Stimulated activated CD8-positive, alpha-beta memory T cell treated with anti-CD3 and anti-CD28 coated beads, Interleukin-15, amount 100 ng/mL, for 4 hours (primary cell): ENCODE results near the gene FGD1.

ENCODE experiments used
- DNase-seq, 2 donors: peaks; one replicate each; pipeline ENCODE4 v3.0.0-alpha.2; 2020; ENCODE audit warnings: low read depth in 2 of 2

The FGD1 gene

GRCh38 chrX:54473993-54474859 is 21.8 kb downstream of the FGD1 start:
- DNase-seq: no peak

- no peak for DNase-seq
Observed at GRCh38 chrX:54470054-54470760, 25.8 kb downstream of the FGD1 start.

- no peak for DNase-seq
Observed at GRCh38 chrX:54452920-54453319, 43.1 kb downstream of the FGD1 start.

DNA sequence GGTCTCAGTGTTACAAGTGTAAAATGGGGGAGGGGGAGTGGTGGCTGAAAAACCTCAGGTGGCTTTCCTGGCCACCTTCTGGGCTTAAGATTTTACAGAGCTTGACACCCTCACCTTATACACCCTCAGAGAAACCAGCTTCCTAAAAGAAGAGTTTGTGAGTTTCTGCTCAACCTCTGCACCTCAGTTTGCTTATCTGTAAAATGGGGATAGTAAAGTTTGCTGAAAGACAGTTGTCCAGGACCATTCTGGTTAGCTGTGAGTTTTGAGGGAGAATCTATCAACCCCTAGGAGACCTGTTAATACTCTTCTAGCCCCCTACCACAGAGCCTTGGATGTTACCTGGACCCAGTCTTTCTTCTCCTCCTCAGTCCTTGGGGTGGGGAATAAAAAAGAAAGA is 46.1 kb downstream of the FGD1 start:
- DNase-seq: no peak

- DNase-seq: no peak
Observed at GRCh38 chrX:54447461-54447860, 48.6 kb downstream of the FGD1 start.

- DNase-seq: no peak
Observed at GRCh38 chrX:54446084-54446483, 50.0 kb downstream of the FGD1 start.

DNA sequence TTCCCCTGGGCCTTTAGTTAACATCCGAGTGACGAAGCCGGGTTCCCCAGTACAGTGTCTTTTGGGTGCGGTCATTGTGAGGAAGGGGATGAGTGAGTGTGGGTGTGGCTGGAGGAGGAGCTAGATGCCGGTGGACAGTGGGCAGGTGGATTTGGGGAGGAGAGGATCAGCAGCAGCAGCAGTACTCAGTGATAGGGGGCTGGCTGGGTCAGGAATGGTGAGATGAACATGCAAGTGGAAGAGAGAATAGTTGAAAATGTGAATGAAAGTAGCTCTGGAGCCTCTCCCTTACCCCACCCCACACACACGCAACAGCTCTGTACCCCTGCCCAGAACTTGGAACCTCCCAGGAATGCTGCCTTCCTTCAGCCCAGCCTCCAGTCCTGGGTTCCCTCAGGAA is 51.3 kb downstream of the FGD1 start:
- DNase-seq: no peak

DNA sequence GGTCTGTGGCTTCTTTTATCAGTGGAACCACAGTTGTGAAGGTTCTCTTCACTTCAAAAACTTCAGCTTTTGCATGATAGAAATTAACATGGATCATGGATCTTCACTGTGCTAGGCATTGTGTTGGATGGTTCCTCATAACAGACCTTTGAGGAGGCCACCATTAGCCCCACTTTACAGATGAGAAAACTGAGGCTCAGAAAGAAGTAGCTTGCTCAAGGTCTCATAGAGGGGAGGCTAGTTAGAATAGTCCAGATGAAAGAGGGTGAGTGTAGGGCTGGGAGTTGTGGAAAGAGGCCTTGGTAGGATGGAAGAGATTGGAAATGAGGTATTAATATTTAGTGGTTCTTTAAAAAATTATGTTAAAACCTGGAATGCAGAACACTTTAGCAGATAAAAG is 53.2 kb downstream of the FGD1 start:
- no peak for DNase-seq

DNA sequence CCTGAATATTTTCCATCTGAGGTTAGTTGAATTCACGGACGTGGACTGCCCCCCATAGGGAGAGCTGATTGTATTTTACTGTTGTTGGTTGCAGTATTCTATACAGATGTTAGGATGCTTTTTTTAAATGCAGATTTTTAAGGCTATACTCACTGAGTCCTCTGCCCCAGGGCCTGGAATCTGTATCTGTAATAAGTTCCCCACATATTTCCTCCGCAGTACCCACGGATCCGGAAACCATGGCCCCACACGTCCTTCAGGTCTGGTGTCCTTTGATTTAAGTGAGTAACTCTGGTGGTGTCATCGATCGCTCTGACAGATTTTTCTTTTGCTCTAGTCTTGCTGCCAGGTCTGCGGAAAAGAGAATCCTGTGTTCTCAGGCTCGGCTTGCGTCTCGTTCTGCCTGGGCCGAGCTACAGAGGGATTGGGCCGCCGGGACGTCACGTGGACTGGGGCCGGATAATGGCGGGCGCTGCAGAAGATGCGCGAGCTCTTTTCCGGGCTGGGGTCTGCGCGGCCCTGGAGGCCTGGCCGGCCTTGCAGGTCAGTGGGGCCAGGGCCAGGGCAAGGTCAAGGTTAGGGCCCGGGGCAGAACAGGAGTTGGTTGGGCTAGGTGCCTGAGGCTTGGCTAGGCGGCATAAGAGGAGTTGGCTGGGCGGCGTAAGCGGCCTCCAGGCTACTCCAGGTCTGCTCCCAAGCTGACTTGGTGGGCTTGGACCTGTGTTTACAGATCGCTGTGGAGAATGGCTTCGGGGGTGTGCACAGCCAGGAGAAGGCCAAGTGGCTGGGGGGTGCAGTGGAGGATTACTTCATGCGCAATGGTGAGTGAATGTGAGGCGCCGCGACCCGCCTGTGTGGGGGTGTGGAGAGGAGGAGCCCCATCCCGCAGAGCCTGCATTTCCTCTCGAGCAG is 55.8 kb downstream of the FGD1 start, which contains the start of gene TSR2:
Gene TSR2, plus strand, starts transcription at position 445 of the 912 bp plus-strand sequence. Its CDS starts 18 bp downstream, at position 463.
- peak; percentile 50 to 64 for DNase-seq

DNA sequence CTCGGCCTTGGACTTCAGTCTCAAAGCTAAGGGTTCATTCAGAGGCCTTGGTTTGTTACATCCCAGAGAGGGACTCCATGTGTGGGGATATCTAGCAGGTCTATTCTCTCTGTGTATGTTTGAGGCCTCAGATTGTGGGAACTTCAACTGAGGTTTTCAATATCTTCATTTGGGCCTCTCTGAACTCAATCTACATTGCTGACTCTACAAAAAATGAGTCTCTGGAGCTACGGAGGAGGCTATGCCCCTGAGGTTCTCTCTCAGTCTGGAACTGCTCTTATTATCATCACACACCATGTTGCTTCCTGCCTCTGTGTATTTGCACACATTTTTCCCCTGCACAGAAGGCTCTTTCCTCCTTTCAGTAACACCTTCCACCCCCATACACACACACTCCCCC is 60.9 kb downstream of the FGD1 start:
- DNase-seq: no peak

GRCh38 chrX:54430519-54430918 is 65.5 kb downstream of the FGD1 start:
- DNase-seq: no peak

DNA sequence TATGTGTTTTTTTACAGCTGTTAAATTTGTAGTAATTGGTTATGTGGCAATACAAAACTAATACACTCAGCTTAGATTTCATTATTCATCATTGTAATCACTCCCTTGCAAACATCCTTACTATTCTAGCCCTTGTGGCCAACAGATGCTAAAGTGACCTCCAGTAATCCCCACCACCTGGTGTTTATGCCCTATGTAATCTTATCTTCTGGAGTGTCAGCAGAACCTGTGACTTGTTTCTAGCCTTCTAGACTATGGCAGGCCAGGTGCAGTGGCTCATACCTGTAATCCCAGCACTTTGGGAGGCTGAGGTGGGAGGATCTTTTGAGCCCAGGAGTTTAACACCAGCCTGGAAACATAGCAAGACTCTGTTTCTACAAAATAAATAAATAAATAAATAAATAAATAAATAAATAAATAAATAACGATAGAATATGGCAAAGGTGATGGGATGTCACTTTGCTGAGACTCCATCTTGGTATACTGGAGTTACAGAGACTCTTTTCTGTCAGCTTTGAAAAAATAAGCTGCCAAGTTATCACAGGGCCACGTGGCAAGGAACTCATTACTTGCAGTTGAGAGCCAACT is 68.1 kb downstream of the FGD1 start:
- DNase-seq: no peak

GRCh38 chrX:54423161-54423888 is 72.7 kb downstream of the FGD1 start:
- no peak for DNase-seq

DNA sequence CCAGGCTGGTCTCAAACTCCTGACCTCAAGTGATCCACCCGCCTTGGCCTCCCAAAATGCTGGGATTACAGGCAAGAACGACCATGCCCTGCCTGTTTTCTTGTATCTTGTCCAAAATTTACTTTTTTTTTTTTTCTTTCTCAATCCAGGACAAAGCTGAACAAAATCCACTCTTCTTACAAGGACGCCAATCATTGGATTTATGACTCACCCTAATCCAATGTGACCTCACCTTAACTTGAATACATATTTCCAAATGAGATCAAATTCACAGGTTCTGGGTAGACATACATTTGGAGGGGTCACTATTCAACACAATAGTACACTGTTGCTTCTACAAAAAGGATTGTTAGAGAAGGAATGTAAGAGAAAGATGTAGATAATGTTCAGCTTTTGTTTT is 73.9 kb downstream of the FGD1 start:
- DNase-seq: no peak

DNA sequence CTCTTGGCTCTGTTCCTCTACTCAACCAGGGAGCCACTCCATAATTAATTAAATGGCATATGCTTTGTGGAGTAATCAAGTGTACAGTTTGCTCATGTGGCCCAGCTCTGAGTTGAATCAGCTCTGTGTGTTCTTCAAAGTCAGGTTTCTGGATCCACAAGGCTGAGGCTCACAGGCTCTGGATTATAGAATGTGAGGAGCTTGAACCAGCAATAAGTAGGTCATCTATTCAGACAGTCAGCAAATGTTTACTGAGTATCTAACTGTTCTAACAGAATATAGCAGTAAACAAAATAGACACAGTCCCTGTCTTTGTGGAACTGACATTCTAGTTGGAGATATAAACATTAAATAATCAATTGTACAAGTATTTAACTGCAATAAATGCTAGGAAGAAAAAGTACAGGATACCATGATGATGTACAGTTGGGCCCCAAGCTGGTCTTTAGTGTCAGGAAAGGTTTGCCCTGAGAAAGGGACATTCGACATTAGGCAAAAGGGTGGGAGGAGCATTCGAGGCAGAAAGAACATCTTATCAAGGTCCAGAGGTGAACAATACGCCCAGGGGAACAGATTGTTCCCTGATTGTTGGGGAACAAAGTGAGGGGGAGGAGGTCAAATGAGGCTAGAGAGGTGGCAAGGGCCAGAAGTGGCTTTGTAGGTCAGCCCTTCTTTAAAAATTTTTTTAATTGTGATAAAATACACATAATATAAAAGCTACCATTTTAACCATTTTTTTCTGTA is 76.3 kb downstream of the FGD1 start:
- DNase-seq: no peak

GRCh38 chrX:54416965-54417364 is 79.1 kb downstream of the FGD1 start:
- DNase-seq: no peak

GRCh38 chrX:54415534-54416350 is 80.3 kb downstream of the FGD1 start:
- DNase-seq: no peak

DNA sequence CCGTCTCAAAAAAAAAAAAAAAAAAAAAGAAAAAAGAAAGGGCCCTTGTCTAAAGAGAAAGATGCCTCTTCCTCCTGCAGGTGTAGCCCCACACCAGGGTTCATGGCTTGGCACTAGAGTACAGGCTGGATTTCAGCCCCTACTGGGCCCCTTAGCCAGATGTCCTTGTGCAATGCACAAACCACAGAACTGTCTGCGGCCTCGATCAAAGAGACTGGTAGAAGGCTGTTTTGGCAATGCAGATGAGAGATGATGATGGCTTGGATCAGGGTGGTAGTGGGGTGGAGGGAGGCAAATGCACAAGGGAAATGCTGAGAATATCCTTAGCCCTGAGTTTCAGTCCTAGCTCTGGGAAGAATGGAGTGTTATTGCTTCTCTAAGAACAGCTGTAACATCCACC is 82.3 kb downstream of the FGD1 start:
- no peak for DNase-seq

- no peak for DNase-seq
Observed at GRCh38 chrX:54411732-54412131, 84.3 kb downstream of the FGD1 start.
